A549 (cell line): Measurements from ENCODE around the gene TP53INP2.

Experiments used
- CBX8 ChIP-seq: fragments of 200-600 bp; sonication (generic); IDR thresholded peaks from 2 replicates; pipeline ENCODE4 v1.6.1; 2016
- JUNB ChIP-seq: fragments of >200 bp; sonication (Bioruptor Twin); formaldehyde crosslinking; IDR thresholded peaks from 2 replicates; pipeline ENCODE4 v1.6.1; 2016
- KDM1A ChIP-seq: fragments of 200-600 bp; sonication (generic); IDR thresholded peaks from 2 replicates; pipeline ENCODE4 v1.6.1; 2016; ENCODE audit warnings: low read depth, mild to moderate bottlenecking
- POLR2A ChIP-seq: IDR thresholded peaks from 2 replicates; pipeline ENCODE4 v1.6.1; 2012; ENCODE audit warnings: mild to moderate bottlenecking, low read length
- RCOR1 ChIP-seq: fragments of 150-350 bp; IDR thresholded peaks from 2 replicates; pipeline ENCODE4 v1.6.1; 2014; ENCODE audit warnings: antibody characterized with exemption, low read length, low read depth
- ZNF302 ChIP-seq: fragments of 250-450 bp; sonication (Bioruptor Pico); IDR thresholded peaks from 2 replicates; pipeline ENCODE4 v1.9.0; 2021; ENCODE audit warnings: inconsistent platforms, mild to moderate bottlenecking, moderate library complexity
- TF ChIP-seq, protein P1 (sequence below): fragments of >200 bp; sonication (Bioruptor Twin); formaldehyde crosslinking; IDR thresholded peaks from 3 replicates; pipeline ENCODE4 v1.5.1; 2016
- TF ChIP-seq, protein P2 (sequence below): fragments of 200-600 bp; sonication (generic); IDR thresholded peaks from 2 replicates; pipeline ENCODE4 v1.6.1; 2016; ENCODE audit warnings: antibody characterized with exemption, mild to moderate bottlenecking, moderate library complexity
- TF ChIP-seq, protein P3 (sequence below): IDR thresholded peaks from 2 replicates; pipeline ENCODE4 v1.6.1; 2012

DNA sequence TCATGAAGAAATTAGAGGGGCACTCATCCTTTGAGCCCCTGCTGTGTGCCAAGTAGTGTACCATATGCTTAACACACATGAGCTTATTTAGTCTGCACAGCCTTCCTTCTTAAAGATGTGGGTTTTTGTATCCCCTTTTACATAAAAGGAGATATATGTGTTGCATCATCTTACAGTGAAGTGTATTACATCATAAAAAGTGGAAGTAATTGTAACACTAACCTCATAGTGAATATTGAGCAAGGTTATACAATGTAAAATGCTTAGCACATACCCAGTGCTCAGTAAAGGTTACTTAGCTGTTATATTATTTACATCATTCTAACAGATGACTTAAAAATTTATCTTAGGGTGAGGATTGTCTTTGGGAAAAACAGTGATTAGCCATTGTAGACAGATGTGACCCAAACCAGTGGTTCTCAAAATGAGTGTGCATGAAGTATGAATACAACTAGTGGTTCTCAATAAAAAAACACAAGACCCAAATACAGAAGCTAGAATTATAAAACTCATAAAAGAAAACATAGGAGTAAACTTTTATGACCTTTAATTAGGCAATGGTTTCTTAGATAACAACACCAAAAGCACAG lies 23.5 kb upstream of the TP53INP2 start:
- no peak for TF ChIP-seq ZNF302 (CRISPR knock-in tag)
- TF ChIP-seq, protein P1, sequence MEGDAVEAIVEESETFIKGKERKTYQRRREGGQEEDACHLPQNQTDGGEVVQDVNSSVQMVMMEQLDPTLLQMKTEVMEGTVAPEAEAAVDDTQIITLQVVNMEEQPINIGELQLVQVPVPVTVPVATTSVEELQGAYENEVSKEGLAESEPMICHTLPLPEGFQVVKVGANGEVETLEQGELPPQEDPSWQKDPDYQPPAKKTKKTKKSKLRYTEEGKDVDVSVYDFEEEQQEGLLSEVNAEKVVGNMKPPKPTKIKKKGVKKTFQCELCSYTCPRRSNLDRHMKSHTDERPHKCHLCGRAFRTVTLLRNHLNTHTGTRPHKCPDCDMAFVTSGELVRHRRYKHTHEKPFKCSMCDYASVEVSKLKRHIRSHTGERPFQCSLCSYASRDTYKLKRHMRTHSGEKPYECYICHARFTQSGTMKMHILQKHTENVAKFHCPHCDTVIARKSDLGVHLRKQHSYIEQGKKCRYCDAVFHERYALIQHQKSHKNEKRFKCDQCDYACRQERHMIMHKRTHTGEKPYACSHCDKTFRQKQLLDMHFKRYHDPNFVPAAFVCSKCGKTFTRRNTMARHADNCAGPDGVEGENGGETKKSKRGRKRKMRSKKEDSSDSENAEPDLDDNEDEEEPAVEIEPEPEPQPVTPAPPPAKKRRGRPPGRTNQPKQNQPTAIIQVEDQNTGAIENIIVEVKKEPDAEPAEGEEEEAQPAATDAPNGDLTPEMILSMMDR, result no peak
- no peak for TF ChIP-seq POLR2A
- no peak for TF ChIP-seq CBX8
- TF ChIP-seq, protein P2, sequence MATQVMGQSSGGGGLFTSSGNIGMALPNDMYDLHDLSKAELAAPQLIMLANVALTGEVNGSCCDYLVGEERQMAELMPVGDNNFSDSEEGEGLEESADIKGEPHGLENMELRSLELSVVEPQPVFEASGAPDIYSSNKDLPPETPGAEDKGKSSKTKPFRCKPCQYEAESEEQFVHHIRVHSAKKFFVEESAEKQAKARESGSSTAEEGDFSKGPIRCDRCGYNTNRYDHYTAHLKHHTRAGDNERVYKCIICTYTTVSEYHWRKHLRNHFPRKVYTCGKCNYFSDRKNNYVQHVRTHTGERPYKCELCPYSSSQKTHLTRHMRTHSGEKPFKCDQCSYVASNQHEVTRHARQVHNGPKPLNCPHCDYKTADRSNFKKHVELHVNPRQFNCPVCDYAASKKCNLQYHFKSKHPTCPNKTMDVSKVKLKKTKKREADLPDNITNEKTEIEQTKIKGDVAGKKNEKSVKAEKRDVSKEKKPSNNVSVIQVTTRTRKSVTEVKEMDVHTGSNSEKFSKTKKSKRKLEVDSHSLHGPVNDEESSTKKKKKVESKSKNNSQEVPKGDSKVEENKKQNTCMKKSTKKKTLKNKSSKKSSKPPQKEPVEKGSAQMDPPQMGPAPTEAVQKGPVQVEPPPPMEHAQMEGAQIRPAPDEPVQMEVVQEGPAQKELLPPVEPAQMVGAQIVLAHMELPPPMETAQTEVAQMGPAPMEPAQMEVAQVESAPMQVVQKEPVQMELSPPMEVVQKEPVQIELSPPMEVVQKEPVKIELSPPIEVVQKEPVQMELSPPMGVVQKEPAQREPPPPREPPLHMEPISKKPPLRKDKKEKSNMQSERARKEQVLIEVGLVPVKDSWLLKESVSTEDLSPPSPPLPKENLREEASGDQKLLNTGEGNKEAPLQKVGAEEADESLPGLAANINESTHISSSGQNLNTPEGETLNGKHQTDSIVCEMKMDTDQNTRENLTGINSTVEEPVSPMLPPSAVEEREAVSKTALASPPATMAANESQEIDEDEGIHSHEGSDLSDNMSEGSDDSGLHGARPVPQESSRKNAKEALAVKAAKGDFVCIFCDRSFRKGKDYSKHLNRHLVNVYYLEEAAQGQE, result no peak
- no peak for TF ChIP-seq RCOR1
- TF ChIP-seq, protein P3, sequence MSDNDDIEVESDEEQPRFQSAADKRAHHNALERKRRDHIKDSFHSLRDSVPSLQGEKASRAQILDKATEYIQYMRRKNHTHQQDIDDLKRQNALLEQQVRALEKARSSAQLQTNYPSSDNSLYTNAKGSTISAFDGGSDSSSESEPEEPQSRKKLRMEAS, result no peak
- TF ChIP-seq JUNB, result no peak
- no peak for TF ChIP-seq KDM1A
